DMS 273 (cell line): ENCODE measurements around the gene FAT4.
A peak's percentile ranks its signal among the peaks of the same experiment; 100 is the strongest.

Source experiments
- DNase-seq: peaks from one replicate; lab custom pipeline; 2025; ENCODE audit not compliant: unreplicated experiment; lab: John Stamatoyannopoulos, UW

The FAT4 gene, protein sequence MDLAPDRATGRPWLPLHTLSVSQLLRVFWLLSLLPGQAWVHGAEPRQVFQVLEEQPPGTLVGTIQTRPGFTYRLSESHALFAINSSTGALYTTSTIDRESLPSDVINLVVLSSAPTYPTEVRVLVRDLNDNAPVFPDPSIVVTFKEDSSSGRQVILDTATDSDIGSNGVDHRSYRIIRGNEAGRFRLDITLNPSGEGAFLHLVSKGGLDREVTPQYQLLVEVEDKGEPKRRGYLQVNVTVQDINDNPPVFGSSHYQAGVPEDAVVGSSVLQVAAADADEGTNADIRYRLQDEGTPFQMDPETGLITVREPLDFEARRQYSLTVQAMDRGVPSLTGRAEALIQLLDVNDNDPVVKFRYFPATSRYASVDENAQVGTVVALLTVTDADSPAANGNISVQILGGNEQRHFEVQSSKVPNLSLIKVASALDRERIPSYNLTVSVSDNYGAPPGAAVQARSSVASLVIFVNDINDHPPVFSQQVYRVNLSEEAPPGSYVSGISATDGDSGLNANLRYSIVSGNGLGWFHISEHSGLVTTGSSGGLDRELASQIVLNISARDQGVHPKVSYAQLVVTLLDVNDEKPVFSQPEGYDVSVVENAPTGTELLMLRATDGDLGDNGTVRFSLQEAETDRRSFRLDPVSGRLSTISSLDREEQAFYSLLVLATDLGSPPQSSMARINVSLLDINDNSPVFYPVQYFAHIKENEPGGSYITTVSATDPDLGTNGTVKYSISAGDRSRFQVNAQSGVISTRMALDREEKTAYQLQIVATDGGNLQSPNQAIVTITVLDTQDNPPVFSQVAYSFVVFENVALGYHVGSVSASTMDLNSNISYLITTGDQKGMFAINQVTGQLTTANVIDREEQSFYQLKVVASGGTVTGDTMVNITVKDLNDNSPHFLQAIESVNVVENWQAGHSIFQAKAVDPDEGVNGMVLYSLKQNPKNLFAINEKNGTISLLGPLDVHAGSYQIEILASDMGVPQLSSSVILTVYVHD (N-terminal part only)

GRCh38 chr4:125314676-125315575 lies at the start of gene FAT4:
Gene FAT4, plus strand, starts transcription at chr4:125314955. Its CDS starts 1,457 bp downstream, at chr4:125316412.
- DNase-seq = peak; percentile 93

GRCh38 chr4:125265846-125266245 lies 48.9 kb upstream of the FAT4 start:
- DNase-seq = no peak

- DNase-seq = peak; percentile 46
These were observed 47.7 kb upstream of the FAT4 start for GRCh38 chr4:125266901-125267604.

DNA sequence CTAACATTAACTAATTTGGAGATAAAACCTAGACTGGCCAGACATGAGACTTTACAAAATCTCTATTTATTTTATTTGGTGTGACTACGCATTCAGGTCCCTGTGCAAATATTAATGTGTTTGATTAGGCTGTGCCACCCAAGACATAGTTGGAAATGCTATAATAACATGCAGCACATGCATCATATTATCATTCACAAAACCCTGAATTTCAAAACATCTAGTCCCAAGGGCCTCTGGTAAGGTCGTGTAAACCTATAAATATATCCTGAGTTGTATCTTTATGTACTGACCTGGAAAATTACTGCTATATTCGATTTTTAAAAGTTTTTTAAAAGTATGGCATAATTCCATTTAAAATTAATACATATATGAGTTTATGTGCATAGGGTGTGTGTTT lies 47.1 kb upstream of the FAT4 start:
- no peak for DNase-seq

DNA sequence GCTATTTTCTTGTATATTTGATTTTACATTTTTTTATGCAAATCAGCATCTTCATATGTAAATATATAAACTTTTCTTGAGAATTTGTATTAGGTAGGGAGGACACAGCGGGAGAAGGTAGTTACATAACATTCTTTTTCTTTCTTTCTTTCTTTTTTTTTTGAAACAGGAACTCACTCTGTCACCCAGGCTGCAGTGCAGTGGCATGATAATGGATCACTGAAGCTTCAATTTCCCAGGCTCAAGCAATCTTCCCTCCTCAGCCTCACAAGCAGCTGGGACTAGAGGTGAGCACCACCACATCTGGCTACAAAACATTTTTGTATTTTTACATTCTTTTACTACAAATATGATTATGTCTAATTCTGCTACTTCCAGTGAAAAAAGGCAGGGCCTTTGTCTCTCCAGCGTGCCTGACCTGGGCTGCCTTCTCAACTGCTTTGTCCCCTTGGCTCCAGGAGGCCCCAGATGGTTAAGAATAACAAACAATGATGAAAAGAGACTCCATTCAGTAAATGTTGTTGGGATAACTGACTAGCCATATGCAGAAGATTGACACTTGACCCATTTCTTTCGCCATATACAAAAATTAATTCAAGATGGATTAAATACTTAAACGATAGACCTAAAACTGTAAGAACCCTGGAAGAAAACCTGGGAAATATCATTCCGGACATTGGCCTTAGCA lies 46.5 kb upstream of the FAT4 start:
- peak; percentile 49 for DNase-seq

DNA sequence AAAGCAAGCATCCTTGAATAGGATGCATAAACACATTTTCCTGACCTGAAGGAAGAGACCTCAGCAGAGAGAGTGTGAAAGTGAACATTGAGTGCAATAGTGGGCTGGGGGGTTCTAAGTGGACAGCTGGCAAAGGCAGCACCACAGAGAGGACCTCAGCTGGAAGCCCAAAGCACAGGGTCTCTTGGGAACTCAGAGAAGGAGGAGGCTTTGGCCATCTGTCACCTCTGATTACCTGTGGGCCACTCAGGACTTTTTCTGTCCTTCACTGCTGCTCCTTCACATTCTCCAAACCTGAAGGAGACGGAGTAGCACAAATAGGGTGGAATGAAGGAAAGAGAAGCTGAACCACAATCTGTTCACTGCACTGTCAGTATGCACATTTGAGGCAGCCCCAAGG lies 37.9 kb upstream of the FAT4 start:
- peak; percentile 69 for DNase-seq

- DNase-seq = peak; percentile 52
These were observed 37.0 kb upstream of the FAT4 start for GRCh38 chr4:125277790-125278189.

GRCh38 chr4:125280892-125281403 lies 33.8 kb upstream of the FAT4 start:
- DNase-seq = no peak

DNA sequence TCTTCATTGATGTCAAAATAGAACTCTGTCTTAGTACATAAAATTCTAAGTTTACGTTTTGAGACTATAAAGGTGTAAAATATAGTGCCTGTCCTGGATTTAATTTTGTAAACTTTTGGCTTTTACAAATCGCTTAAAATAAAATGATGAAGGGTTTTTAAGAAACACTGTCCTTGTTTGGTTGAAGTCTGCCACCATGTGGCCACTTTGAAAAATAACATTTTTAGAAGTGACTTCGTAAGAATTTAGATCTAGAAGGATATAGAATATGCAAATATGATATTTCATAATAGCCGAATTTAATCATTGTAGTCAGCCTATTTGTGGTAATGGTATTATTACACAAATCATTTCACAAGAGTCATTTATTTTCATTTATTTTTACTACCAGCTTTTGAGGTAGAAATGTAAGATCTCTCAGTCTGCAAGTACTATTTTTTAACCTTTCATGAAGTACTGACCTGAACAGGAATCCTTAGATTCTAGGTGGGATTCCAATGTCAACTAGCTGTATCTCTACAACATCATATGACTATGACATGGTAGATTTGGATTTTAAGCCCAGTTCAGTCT lies 31.0 kb upstream of the FAT4 start:
- peak; percentile 35 for DNase-seq

GRCh38 chr4:125297116-125297515 lies 17.6 kb upstream of the FAT4 start:
- DNase-seq = no peak

DNA sequence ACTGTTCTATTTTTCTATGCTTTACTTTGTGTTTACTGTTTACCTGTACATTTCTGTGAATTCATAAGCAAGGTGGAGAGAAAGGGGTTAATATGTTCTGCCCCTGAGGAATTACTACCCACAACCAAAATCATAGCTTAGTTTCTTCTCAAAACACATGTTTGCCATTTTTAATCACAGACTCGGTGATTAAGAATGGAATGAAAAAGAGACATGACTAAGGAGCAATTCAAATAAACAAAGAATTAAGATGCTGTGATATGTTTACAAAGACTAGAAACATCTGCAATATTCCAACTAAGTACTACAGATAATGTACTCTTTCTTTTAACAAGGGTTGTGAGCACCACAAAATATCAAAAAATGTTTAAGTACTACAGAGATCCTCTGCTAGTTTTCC lies 11.7 kb upstream of the FAT4 start:
- DNase-seq = no peak

DNA sequence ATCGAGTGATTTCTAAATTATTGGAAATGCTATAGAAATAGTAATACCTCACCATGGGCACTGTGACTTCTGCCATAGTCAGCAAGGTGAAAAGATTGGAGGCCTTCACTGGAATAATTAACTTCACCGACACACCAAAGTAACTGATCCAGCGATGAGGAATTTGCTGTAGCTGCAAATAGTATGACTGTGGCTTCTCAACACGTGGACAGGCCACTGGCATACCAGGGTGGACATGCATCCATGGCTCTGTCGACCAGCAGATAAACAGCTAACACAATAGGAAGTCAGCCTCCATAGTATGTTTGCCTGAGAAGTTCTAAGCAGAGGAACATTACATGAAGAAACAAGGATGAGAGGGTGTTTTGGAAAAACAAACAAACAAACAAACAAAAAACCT lies 10.9 kb upstream of the FAT4 start:
- DNase-seq = no peak

DNA sequence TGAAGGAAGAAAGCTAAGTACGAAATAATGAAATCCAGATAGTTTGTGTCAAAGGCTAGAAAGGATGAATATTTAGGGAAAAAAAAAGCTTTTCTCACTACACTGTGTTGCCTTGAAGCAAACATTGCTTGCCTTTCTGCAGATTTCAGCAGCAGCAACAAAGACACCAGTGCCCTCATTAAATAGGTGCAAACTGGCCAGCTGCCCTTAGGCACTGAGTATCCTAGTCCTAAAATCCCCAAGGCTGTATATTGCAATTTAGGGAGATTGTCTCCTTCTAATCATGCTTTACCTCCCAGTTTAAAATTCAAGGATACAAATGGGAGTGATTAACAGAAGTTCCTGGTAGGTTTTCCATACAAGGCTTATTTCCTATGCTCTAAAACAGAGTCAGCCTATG lies 8.6 kb upstream of the FAT4 start:
- DNase-seq = no peak

DNA sequence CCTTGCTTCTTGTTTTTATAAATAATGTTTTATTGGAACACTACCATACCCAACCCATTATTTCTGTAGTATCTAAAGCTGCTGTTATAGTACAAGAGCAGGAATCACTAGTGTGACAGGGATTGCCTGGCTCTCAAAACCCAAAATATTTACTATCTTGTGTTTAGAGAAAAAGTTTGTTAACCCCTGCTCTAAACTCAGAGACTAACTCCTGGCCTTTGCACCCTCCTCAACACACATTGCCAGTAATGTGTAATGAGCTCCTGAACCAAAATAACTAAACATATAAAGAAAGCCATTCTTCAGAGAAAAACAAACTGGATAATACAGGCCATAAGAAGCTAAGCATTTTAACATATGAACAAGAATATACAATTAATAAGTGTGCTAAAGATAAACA lies 8.2 kb upstream of the FAT4 start:
- DNase-seq = no peak

- DNase-seq = no peak
These were observed 3.3 kb upstream of the FAT4 start for GRCh38 chr4:125311503-125311902.

DNA sequence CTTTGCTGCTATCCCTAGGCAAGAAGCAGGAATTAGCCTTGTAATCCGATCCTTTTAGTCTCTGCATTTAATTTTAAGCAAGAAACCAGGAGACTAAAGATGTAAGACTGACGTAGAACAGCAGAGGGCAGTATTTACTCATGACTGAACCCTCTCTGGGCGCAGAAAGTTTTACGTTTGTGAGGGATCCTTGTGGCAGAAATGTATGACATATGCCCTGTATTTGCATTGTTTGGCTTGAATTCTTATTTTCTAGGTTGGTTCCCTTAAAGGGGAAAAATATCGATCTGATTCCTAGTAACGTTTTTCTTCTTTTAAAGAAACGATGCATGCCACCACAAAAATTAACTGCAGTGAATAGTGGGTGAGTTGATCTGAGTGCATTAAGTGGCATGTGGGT lies 1.3 kb upstream of the FAT4 start:
- DNase-seq = peak; percentile 90

GRCh38 chr4:125313989-125314667 lies 627 bp upstream of the FAT4 start:
- peak; percentile 36 for DNase-seq

- DNase-seq = peak; percentile 74
These were observed 1.0 kb downstream of the FAT4 start for GRCh38 chr4:125315576-125316400.
